ENCODE data around the gene RBM47.
"Not testable (repeated sequence)": the region's sequence is repeated elsewhere in the genome, so short reads cannot be mapped to it uniquely, and the experiment has no call there.

GRCh38 chr4:40554641-40555040 is 75.0 kb downstream of the RBM47 start:
- TF ChIP-seq CTCF (IDR thresholded peaks at IDR 0.05; ENCODE audit: low read depth, low read length); EZH2phosphoT487 (IDR thresholded peaks at IDR 0.05; ENCODE audit: low read depth): not testable (repeated sequence)
